ENCODE measurements around the gene NEO1.

DNA sequence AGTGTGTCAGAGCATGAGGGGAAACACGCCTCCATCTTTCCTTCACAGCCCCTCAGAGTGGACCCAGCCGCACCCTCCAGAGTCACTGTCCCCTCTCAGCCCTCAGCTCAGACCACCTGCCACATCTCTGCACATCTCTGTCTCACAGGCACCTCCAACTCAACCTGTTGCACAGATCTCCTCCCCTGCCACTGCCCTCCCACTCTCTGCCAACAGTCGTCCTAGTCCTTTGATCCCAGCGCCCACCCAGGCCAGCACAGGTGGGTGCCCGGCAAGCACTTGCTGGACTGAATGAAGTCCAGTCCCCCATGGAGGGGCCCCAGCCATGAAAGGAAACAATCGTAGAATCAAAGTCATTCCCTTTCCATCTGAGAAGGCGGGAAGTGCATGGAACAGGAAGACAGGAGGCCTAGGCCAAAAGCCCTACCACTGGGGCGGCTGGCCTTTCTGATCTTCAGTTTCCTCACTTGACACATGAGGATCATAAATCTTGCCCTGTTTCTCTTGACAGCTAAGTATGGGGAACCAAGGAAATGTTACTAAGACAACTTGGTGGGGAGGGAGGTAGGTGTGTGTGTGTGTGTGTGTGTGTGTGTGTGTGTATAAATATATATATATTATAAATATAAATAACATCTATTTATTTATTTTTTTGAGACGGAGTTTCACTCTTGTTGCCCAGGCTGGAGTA, 288.4 kb downstream of the NEO1 start:
- TF ChIP-seq EZH2phosphoT487 (IDR thresholded peaks at IDR 0.05; ENCODE audit: low read length) (no peak), EZH2 (optimal IDR thresholded peaks at IDR 0.05; ENCODE audit: low read depth, low read length) (no peak)
- TF ChIP-seq, protein P1, sequence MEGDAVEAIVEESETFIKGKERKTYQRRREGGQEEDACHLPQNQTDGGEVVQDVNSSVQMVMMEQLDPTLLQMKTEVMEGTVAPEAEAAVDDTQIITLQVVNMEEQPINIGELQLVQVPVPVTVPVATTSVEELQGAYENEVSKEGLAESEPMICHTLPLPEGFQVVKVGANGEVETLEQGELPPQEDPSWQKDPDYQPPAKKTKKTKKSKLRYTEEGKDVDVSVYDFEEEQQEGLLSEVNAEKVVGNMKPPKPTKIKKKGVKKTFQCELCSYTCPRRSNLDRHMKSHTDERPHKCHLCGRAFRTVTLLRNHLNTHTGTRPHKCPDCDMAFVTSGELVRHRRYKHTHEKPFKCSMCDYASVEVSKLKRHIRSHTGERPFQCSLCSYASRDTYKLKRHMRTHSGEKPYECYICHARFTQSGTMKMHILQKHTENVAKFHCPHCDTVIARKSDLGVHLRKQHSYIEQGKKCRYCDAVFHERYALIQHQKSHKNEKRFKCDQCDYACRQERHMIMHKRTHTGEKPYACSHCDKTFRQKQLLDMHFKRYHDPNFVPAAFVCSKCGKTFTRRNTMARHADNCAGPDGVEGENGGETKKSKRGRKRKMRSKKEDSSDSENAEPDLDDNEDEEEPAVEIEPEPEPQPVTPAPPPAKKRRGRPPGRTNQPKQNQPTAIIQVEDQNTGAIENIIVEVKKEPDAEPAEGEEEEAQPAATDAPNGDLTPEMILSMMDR (IDR thresholded peaks at IDR 0.05; ENCODE audit: low read length) = no peak
